ENCODE measurements around the gene QPCT.
"Not testable (repeated sequence)": the region's sequence is repeated elsewhere in the genome, so short reads cannot be mapped to it uniquely, and the experiment has no call there.

GRCh38 chr2:37380787-37381186 lies 36.4 kb downstream of the QPCT start:
- TF ChIP-seq, protein P1, sequence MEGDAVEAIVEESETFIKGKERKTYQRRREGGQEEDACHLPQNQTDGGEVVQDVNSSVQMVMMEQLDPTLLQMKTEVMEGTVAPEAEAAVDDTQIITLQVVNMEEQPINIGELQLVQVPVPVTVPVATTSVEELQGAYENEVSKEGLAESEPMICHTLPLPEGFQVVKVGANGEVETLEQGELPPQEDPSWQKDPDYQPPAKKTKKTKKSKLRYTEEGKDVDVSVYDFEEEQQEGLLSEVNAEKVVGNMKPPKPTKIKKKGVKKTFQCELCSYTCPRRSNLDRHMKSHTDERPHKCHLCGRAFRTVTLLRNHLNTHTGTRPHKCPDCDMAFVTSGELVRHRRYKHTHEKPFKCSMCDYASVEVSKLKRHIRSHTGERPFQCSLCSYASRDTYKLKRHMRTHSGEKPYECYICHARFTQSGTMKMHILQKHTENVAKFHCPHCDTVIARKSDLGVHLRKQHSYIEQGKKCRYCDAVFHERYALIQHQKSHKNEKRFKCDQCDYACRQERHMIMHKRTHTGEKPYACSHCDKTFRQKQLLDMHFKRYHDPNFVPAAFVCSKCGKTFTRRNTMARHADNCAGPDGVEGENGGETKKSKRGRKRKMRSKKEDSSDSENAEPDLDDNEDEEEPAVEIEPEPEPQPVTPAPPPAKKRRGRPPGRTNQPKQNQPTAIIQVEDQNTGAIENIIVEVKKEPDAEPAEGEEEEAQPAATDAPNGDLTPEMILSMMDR (IDR thresholded peaks at IDR 0.05; ENCODE audit: poor library complexity), result not testable (repeated sequence)
- not testable (repeated sequence) for TF ChIP-seq EZH2 (IDR thresholded peaks at IDR 0.05; ENCODE audit: borderline replicate concordance); EZH2phosphoT487 (IDR thresholded peaks at IDR 0.05; ENCODE audit: low read depth, severe bottlenecking, unreplicated experiment)

All from hepatocyte (in vitro differentiated cells).